HL-60 (cell line): ENCODE data around the gene RGS6.

Experiments
- DNase-seq, 2 experiments: peaks; one replicate each; pipeline ENCODE4 v3.0.0-alpha.2; 2010 to 2020; ENCODE audit warnings: low read depth in 1 of 2, low spot score in 1 of 2
- H3K27ac ChIP-seq: fragments of 250-450 bp; sonication (Bioruptor Pico); replicated peaks from 2 replicates; pipeline ENCODE4 v1.5.1; 2020; ENCODE audit warnings: mild to moderate bottlenecking, moderate library complexity
- H3K27me3 ChIP-seq: fragments of 250-450 bp; sonication (Bioruptor Pico); 2 replicates; pipeline ENCODE4 v1.5.1; 2021; ENCODE audit warnings: mild to moderate bottlenecking, moderate library complexity; ENCODE audit not compliant: insufficient read depth, poor library complexity, severe bottlenecking
- H3K4me3 ChIP-seq: replicated peaks from 2 replicates; pipeline ENCODE4 v1.5.1; 2011; ENCODE audit warnings: mild to moderate bottlenecking, control low read depth, low read length; ENCODE audit not compliant: insufficient read depth
- CTCF ChIP-seq: IDR thresholded peaks from one replicate; pipeline ENCODE4 v1.5.1; 2011; ENCODE audit warnings: low read length, control low read depth, inconsistent platforms; ENCODE audit not compliant: insufficient read depth
- GABPA ChIP-seq: IDR thresholded peaks from 2 replicates; pipeline ENCODE4 v1.6.1; 2012; ENCODE audit warnings: low read depth
- POLR2AphosphoS5 ChIP-seq: IDR thresholded peaks from 2 replicates; pipeline ENCODE4 v1.6.1; 2012; ENCODE audit warnings: low read depth
- REST ChIP-seq: IDR thresholded peaks from 2 replicates; pipeline ENCODE4 v1.6.1; 2012; ENCODE audit warnings: low read depth; ENCODE audit not compliant: insufficient replicate concordance
- SPI1 ChIP-seq: IDR thresholded peaks from 2 replicates; pipeline ENCODE4 v1.6.1; 2012; ENCODE audit warnings: low read depth, mild to moderate bottlenecking, borderline replicate concordance

Gene RGS6

GRCh38 chr14:72291908-72292688, 359.9 kb downstream of the RGS6 start:
- no peak for TF ChIP-seq GABPA
- TF ChIP-seq CTCF, result peak; percentile 21
- Histone ChIP-seq H3K4me3 (no peak overlapping the region), H3K27me3 (no peaks in the 10 kb centered on the region), H3K27ac (no peak overlapping the region)
- no peak for DNase-seq

- H3K27ac ChIP-seq, result no peak overlapping the region
- DNase-seq, result no peak
- H3K27me3 ChIP-seq, result no peaks in the 10 kb centered on the region
- no peak overlapping the region for H3K4me3 ChIP-seq
- TF ChIP-seq GABPA, result no peak
- no peak for TF ChIP-seq POLR2AphosphoS5
- no peak for TF ChIP-seq CTCF
- no peak for TF ChIP-seq SPI1
- TF ChIP-seq REST, result no peak
These were observed 360.4 kb downstream of the RGS6 start for GRCh38 chr14:72292689-72293024.

GRCh38 chr14:72301352-72301751, 369.1 kb downstream of the RGS6 start:
- DNase-seq, result no peak
- TF ChIP-seq POLR2AphosphoS5 (no peak), CTCF (no peak), GABPA (no peak), SPI1 (no peak), REST (no peak)
- H3K27me3 ChIP-seq, result no peaks in the 10 kb centered on the region
- no peak overlapping the region for H3K4me3 ChIP-seq
- no peak overlapping the region for H3K27ac ChIP-seq

GRCh38 chr14:72303930-72304329, 371.7 kb downstream of the RGS6 start:
- Histone ChIP-seq H3K27ac (no peak overlapping the region), H3K27me3 (no peaks in the 10 kb centered on the region), H3K4me3 (no peak overlapping the region)
- no peak for DNase-seq
- TF ChIP-seq GABPA (no peak), CTCF (no peak), REST (no peak), POLR2AphosphoS5 (no peak), SPI1 (no peak)
